HG03520 (cell line): ENCODE data around the gene AFF1.
"Not testable (repeated sequence)": the region's sequence is repeated elsewhere in the genome, so short reads cannot be mapped to it uniquely, and the experiment has no call there.

Experiments used
- ATAC-seq: cut with Tn5 transposase; IDR thresholded peaks from one replicate; pipeline ENCODE4 v1.9.1; 2021; ENCODE audit warnings: mild to moderate bottlenecking, moderate library complexity; ENCODE audit not compliant: unreplicated experiment

The AFF1 gene

DNA sequence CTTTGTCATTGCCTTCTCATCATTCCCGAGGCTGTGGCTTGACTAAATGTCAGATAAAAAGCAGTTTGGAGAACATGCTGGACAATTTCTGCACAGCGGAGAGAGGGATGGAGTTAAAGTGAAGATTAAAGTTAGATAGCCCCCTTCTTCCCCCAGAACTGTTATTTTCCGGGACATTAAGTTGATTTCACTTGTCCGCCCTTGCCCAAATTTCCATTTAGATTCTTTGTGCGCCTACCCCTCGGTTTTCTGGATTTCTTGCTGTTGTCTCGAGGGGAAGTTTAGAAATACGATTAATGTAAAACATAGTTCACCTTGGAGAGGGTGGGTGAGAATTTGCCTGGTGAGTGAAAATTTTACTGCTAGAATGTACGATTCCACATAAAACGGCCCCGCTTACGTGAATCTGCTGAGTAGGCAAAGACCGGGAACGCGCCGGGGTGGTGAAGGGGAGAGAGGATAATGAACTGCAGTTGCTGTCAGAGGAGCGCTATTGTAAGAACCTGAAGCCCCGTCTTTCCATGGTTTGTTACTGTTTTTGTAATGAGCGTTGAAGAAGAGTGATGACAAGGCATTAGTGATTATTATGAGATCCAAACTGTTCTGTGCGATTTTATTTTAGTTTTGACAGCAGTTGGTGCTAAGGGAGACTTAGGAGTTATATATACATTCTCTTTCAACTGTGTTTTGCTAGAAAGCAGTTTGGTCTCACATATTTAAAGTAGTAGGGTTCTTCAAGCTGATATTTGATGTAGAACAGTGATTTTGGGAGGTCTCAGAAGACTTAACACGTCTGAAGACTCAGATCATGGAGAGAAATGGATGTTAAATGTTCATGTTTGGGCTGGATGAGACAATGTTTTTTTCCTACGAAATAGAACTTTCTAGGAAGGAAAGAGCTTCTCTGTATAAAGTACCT lies 73.0 kb downstream of the AFF1 start:
- ATAC-seq, result no peak

DNA sequence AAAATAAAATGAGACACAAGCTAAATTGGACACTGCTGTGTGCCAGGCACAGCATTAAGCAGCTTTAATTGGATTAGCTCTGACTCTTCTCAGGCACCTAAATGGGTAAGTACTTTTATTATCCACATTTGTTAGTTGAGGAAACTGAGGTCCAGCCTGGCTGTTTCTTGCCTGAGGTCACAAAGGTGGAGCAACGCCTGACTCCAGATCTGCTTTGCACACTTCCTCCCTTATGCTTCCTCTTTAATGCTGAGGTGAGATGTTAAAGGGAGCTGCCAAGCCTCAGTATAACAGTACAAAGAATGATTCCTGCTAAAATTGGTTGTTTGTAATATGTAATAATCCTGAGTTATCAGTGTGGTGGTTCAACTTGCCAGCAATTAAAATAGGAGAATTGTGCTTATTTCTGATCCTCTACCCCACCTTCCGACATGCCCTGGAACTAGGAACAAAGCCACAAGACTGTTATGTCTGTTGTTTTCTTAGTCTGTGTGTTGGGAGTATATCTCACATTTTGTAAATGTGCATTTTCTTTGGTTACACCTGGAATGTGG lies 74.4 kb downstream of the AFF1 start:
- ATAC-seq, result no peak

DNA sequence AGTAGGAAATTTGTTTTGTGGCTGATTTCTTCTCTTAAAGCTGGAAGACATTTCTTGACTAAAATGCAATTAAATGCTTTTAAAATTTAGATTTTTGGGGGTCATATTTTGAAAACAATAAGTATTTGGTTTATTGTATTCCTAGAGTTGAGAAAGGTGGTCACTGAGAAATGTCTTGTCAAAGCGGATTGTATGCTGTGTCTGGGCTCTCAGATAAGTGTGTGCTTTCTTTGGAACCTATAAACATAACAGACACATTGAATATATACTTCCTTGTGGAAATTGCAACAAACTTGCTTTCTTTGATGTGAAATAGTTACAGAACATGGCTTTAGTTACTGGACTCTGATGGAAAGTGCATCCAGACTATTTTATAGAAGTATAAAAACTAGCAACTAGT lies 75.4 kb downstream of the AFF1 start:
- no peak for ATAC-seq

DNA sequence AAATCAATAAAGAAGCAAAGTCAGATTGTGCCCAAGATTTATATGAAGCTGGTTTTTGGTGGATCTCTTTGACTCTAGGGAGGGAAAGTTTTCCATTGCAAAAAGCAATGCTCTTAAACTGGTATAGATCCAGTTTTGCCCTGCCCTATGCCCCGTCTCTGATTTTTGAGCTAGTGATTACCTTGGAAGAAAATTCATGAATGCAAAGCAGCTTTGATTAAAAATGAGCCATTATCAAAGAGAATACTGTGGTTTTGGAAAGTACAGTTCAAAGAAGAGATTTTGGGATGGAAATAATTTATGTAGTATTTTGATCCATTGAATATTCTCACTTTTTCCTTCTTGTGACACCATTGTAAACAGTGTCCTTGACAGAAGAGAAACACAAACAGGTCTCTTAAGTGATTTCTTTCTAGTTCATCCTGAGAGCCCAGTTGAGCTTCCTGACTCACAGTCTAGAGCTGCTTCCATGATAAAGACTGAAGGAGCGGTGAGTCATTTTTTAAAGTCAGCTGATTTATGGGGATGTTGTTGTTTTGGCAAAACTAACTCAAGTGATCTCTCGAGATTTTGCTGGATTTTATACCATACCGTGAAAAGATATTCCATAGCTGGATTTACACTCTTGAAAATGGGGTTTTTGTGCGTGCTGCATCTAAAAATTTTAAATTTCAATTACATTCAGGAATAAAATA lies 76.7 kb downstream of the AFF1 start:
- ATAC-seq, result no peak

DNA sequence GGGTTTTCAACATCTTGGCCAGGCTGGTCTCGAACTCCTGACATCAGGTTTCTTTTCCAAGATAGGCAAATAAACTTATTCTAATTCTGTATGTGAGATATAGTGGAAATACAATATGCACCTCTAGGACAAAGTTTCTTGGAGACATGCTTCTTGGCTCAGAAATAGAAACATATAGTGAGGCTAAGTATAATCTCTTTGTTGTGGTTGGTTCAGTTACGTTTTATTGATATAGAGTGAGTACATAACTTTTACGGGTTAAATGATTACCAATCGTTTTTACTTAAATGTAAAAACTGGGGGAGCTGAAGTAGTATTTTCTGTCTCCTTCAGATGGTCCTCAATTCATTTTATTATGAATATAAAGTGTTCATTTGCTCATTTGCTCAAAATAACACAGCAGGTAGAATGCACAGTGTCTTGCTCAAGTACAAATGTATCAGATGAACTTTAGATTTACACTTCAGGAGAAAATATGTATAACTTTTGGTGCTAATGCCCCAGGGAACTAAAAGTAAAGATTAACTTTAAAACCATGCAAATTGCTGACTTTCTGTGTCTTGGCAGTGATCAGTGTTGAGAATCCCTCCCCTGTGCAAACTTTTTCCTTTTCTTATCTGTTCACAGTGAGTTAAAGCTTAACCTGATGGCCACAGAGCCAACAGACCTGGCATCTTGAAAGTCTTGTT lies 77.6 kb downstream of the AFF1 start:
- ATAC-seq, result no peak

DNA sequence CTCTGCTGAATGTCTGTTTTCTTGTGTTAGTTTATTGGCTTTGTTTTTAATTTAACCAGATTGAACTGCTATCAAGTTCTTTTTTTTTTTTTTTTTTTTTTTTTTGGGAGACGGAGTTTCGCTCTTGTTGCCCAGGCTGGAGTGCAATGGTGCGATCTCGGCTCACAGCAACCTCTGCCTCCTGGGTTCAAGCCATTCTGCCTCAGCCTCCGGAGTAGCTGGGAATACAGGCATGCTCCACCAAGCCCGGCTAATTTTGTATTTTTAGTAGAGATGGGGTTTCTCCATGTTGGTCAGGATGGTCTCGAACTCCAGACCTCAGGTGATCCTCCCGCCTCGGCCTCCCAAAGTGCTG lies 78.1 kb downstream of the AFF1 start:
- ATAC-seq, result not testable (repeated sequence)

DNA sequence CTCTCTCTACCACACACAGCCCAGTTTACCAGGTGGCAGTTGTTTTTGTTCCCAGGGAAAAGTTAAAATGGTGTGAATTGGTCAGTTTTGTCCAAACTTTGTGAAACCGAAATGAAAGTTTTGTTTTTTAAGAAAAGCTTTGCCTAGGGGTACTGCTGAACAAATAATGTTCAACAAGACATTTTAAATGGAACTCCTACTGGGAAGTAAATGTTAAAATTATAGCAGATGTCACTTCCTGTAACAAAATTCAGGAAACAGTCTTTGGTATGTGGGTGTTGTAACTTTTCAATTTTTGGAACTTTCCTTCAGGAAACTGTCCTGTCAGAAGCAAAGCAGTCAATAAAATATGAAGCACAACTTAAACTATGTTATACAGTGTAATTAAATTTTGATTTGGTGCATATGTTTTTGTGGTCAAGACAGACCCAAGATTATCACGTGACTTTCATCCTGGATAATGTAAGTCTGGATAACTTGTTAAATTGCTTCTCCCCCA lies 79.5 kb downstream of the AFF1 start:
- no peak for ATAC-seq

DNA sequence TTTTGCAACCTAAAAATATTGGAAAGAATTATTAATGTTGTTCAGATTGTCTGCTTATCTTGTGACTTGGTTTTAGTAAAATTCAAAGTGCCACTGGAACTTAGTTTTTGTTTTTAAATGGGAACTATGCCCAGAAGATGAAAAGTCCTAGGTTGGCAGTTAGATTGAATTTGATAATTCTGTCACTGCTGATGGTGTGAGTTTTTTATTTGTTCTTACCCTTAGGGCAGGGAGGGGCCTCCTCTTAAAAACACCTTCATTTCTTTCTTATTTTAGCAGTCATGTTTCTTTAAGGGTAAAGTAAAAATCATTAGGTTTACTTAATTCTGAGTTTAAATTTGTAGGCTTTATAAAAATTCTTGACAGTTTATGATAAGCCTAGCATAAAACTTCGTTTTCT lies 80.6 kb downstream of the AFF1 start:
- no peak for ATAC-seq

DNA sequence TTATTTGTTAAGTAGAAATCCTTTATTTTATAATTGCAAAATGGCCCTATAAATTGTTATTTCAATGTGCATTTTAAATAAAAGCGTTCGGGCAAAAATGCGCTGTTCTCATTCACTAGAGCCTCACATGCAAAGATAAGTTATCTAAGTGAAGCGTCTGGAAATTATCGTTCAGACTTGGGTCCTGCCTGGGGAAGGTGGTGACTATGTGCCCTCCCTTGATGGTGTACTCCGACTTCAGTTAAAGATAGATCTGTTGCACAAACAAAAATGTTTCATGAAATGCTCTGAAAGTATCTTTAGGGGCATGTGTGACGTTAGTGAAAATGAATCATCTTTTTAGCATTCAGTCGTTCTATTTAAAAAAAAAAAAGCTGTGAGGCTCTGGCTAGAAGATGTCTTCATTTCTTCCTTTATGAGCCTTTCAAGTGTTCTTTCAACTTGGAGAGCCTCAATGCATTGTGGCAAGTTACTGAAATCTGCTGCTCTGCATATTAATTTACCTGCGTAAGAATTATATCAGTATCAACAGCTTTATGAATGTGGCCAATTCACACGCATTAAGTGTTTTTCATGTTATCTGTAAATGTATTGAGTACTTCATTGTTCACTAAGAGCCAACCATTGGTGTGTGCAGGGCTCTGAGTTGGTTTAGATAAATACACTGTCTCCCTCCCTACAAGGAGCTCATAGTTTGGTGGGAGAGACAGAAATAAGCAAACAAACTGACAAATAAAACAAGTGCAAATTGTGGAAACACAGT lies 83.0 kb downstream of the AFF1 start:
- ATAC-seq, result no peak

DNA sequence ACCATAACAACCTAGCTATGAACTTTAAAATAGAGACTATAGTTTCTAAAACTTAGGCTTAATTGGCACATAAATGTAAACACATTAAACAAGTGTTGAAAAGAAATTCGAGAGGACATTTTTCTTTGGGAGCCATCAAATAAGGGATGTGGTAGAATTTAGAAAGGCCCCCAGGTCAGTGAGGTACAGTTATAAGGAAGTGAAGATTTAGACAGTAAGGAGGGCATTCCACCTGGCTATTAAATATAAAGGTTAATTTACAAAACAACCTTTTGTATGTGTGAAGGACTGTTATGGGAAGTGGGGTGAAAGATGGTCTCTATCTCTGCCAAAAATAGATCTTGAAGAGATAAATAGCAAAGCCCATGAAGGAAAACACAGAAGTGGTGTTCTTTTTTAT lies 83.9 kb downstream of the AFF1 start:
- no peak for ATAC-seq

DNA sequence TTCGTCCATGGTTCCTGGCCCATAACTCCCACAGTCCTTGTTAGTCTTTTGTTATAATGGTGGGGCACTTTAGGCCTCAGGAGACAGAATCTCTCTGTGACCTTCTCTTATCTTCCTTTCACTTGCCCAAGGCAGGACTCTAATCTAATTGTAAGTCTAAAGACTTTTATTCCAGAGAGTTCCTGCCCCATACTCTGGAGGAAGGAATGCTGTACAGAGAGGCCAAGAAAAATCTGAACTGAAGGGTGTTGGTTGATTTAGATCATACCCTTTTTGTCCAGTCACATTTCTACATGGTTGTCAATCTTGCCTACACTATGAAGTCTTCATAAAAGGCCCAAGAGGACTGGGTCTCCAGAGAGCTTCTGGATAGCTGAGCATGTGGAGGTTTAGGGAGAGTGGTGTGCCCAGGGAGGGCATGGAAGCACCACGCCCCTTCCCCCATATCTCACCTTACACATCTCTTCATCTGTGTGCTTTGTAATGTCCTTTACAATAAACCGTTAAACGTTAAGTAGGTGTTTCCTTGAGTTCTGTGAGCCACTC lies 84.5 kb downstream of the AFF1 start:
- no peak for ATAC-seq

DNA sequence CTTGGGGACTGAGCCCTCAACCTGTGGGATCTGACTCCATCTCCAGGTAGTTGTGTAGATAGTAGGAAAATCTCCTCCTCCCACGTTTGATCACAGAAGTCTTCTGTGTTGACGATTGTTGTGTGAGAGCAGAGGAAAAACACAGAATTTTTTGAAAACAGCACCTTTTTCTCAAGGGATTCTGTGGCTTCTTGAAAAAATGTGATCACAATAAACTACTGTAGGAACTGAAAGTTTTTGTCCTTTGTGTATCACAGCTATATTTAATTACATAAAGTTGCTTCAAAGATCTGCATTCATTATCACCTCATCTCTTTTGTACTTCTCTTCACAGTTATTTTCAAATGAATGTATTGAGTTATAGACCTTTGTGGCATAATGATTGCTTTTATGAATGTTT lies 85.1 kb downstream of the AFF1 start:
- no peak for ATAC-seq

DNA sequence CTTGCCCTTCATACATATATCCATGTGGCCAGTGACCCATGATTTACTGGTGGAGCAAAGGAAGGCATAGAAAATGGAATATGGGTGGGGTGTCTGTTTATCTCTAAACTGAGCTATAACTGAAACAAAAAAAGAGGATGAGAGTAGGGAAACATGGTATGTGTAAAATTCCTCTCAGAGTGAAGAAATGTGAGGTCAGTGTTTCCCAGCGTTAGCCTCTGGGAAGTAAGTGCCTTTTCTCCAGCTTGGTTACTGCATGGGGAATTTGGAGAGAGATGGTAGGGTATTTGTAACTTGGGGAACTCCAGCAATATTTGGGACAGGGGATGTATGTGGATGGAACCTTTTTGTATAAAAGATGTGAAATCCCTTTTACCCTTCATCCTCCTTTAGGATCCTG lies 89.4 kb downstream of the AFF1 start:
- no peak for ATAC-seq

DNA sequence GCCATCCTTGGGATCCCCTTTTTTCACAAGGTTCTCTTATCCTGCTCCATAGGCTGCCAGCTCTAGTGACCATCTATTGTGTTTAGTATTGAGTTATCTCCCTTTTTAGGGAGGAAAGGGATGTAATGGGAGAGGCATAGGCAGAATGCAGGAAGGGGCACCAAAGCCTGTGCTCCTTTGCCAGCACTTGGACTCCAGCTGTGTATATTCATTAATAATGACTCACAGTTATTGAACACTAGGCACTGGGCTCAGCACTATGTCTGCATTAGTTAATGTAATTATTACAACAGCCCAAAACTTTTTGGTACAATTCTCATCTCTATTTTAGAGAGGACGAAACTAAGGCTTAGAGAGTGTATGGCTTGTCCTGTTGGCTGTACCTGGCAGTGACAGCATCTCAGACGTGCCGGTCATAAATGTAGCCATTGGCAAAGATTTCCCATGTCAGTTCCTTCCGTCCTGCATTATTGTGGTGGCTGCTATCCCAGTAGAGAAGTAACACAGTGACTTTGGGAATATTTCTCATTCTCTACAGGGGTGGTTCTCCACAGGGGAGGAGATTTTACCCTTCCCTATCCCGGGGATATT lies 90.3 kb downstream of the AFF1 start:
- no peak for ATAC-seq

DNA sequence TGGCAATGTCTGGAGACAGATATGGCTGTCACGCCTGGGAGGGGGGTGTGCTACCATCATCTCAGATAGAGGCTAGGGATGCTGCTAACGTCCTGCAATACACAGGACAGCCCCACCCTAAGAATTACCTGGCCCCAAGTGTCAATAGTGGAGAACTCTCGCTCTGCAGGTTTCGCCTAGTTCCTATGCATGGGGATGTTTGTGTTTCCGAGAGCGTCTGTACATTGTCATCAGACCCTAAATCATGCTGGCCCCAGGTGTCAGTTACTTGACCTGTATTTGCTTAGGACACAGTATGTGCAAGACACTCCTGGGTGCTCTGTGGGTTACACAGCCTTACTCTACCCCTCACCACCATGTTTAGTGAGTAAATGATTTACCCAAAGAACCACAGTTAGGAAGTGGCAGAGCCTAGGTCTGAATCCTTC lies 90.8 kb downstream of the AFF1 start:
- peak; percentile 50 for ATAC-seq

DNA sequence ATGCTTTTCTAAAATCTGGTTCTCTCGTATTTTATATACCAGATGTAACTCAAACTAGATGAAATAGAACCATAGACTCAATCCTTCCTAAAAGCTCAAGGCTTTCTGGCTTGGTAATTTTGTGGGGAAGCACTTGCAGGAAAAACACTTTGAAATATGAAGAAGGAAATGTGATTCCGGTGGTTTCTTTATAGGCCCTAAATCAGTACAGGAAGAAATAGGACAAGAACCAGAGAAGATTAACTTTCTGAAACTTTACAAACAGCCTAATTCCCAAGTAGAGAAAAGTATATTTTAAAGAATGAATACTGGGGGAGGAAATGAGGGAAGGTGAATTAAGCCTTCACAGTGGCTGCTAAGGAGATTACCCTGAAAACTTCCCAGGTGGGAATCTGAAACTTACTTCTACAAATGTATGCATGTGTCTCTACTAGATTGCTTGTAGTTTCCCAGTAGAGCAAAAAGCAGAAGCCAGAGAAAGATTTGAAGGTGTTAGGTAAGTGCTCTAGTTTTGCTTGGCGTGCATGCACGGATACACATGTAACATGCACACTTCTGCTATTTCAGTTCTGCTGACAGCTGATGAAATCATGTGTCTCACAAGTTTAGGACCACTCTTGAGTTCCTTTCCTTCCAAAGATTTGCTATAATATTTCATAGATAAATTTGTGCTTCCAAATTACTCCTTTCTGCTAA lies 92.1 kb downstream of the AFF1 start:
- ATAC-seq, result peak; percentile 87

DNA sequence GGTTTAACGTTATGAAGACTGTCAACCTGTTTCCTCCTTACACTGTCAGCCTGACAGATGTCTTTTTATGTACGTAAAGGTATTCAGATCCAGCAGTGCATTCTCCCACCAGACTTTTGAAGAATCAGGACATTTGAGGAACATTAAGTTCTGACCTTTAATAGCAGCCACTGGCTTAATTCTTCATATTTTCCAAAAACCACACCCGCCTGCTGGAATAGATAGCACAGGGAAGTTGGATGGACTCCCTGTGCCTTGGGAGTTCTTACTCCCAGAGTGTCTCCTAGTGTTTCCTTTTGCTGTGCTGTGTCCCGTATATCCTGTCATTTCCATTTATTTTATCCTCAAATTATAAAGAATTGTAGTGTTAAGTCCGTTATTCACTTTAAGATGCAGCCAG lies 94.5 kb downstream of the AFF1 start:
- ATAC-seq, result no peak

DNA sequence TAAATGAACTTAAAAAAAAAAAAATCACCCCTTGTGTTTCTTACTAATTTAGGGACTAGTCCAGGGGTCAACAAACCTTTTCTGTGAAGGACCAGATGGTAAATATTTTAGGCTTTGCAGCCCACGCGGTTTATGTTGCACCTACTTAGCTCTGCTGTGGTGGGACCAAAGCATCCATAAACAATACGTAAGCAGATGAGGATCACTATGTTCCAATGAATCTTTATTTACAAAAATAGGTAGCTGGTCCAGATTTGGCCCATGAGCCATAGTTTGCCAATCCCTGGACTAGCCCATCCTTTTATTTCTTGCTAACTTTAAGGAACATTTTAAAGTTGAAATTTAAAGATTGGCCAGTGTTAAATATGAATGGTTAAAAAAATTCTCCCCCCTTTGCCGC lies 95.3 kb downstream of the AFF1 start:
- ATAC-seq, result no peak

DNA sequence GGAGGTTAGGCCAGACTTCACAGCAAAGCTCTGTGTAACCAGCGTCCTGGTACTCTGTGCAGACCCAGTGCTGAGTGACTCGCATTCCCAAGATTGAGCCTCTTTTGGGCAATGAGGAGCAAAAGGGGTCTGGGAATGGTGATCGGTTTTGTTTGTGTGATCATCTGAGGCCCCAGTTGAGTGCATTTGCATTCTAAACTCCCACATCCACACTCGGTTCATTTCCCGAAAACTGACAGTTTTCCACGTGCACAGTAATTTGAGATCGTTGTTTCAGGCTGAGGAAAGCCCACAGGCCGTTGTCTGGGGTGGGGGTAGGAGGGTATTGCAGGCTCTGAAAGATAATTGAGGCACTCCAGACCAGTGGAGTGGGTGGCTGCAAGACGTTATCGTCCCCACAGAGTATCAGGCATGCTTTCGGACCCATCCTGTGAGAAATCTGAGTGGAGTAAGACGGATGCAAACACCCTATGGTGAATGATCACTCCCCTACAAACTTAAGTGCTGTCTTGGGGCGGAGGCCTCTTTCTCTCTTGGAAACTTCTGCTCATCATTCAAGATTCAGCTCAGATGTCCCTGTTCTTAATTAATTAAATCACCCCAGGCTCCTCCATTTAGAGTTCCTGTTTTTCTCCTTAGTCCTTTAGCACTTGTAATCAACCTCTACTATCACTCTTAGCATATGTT lies 96.1 kb downstream of the AFF1 start:
- ATAC-seq, result no peak
